Measurements from ENCODE around the gene INPP4B.
A peak's percentile ranks its signal among the peaks of the same experiment; 100 is the strongest.
"Not testable (repeated sequence)": the region's sequence is repeated elsewhere in the genome, so short reads cannot be mapped to it uniquely, and the experiment has no call there.

Gene INPP4B

GRCh38 chr4:142683503-142683902 lies 162.6 kb downstream of the INPP4B start:
- no peak for DNase-seq (ENCODE audit: low spot score)

GRCh38 chr4:142671516-142671915 lies 174.6 kb downstream of the INPP4B start:
- no peak for DNase-seq (ENCODE audit: low spot score)

- no peak for DNase-seq (ENCODE audit: low spot score)
Observed at GRCh38 chr4:142663828-142664227, 182.3 kb downstream of the INPP4B start.

GRCh38 chr4:142660728-142661127 lies 185.4 kb downstream of the INPP4B start:
- DNase-seq (ENCODE audit: low spot score), result no peak

GRCh38 chr4:142656178-142656577 lies 189.9 kb downstream of the INPP4B start:
- DNase-seq (ENCODE audit: low spot score), result no peak

GRCh38 chr4:142648378-142648777 lies 197.7 kb downstream of the INPP4B start:
- no peak for DNase-seq (ENCODE audit: low spot score)

GRCh38 chr4:142645475-142646108 lies 200.5 kb downstream of the INPP4B start:
- DNase-seq (ENCODE audit: low spot score), result no peak

- DNase-seq (ENCODE audit: low spot score), result not testable (repeated sequence)
Observed at GRCh38 chr4:142644628-142645027, 201.5 kb downstream of the INPP4B start.

- no peak for DNase-seq (ENCODE audit: low spot score)
Observed at GRCh38 chr4:142637614-142638013, 208.5 kb downstream of the INPP4B start.

GRCh38 chr4:142631836-142632235 lies 214.3 kb downstream of the INPP4B start:
- DNase-seq (ENCODE audit: low spot score), result no peak

- no peak for DNase-seq (ENCODE audit: low spot score)
Observed at GRCh38 chr4:142615324-142615665, 230.8 kb downstream of the INPP4B start.

GRCh38 chr4:142614621-142615323 lies 231.3 kb downstream of the INPP4B start:
- DNase-seq (ENCODE audit: low spot score), result no peak

- no peak for DNase-seq (ENCODE audit: low spot score)
Observed at GRCh38 chr4:142607976-142608375, 238.1 kb downstream of the INPP4B start.

- DNase-seq (ENCODE audit: low spot score), result no peak
Observed at GRCh38 chr4:142600952-142601351, 245.1 kb downstream of the INPP4B start.

GRCh38 chr4:142598132-142598531 lies 248.0 kb downstream of the INPP4B start:
- DNase-seq (ENCODE audit: low spot score), result no peak

- DNase-seq (ENCODE audit: low spot score), result no peak
Observed at GRCh38 chr4:142596595-142596994, 249.5 kb downstream of the INPP4B start.

- DNase-seq (ENCODE audit: low spot score), result no peak
Observed at GRCh38 chr4:142596121-142596520, 250.0 kb downstream of the INPP4B start.

- DNase-seq (ENCODE audit: low spot score), result no peak
Observed at GRCh38 chr4:142595222-142595871, 250.8 kb downstream of the INPP4B start.

GRCh38 chr4:142585411-142585810 lies 260.7 kb downstream of the INPP4B start:
- no peak for DNase-seq (ENCODE audit: low spot score)

- DNase-seq (ENCODE audit: low spot score), result no peak
Observed at GRCh38 chr4:142583708-142584107, 262.4 kb downstream of the INPP4B start.

GRCh38 chr4:142582340-142582739 lies 263.8 kb downstream of the INPP4B start:
- no peak for DNase-seq (ENCODE audit: low spot score)

GRCh38 chr4:142581881-142582280 lies 264.2 kb downstream of the INPP4B start:
- no peak for DNase-seq (ENCODE audit: low spot score)

- DNase-seq (ENCODE audit: low spot score), result peak; percentile 50
Observed at GRCh38 chr4:142579443-142579842, 266.7 kb downstream of the INPP4B start.

Data from COLO829 (cell line).